GM18499 (cell line): Measurements from ENCODE around the gene FAM98B.

Source experiments
- ATAC-seq: cut with Tn5 transposase; IDR thresholded peaks from one replicate; pipeline ENCODE4 v1.9.1; 2021; ENCODE audit warnings: moderate number of reproducible peaks; ENCODE audit not compliant: insufficient read depth, unreplicated experiment

FAM98B gene

GRCh38 chr15:38504680-38505467 lies 50.9 kb downstream of the FAM98B start:
- no peak for ATAC-seq

DNA sequence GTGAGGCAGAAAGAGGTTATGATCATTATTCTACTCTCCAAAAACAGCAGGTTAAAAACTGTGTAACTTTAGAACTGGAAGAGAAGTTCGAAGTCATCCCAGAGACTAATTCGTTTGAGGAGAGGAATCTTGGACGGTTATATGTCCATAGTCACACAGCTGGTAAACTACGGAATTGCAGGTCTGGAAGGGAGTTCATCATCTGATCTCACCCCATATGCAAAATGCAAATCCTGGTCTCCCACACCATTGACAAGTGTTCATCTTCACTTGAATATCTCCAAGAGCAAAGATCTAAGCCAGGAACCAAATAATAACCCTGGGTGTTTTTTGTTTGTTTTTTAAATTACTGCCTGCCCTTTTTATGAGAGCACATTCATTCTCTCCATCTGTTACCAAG lies 53.1 kb downstream of the FAM98B start:
- no peak for ATAC-seq

DNA sequence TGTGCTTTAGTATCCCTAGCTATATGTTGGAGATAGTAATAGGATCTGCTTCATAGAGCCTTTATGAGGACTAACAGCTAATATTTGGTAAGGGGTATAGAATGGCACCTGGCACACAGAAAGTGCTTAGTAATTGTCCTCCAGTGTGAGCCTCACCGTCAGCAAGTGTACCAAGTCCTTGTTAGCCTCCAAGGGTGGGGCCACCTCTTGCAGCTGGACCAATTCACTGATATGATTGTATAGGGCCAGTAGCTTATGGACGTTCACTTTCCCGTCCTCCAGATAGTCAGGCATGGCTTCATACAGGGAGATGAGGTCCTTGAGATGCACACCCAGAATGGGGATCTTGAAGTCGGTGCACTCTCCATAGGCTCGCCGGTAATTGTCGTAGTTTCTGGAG lies 53.6 kb downstream of the FAM98B start:
- ATAC-seq = no peak

DNA sequence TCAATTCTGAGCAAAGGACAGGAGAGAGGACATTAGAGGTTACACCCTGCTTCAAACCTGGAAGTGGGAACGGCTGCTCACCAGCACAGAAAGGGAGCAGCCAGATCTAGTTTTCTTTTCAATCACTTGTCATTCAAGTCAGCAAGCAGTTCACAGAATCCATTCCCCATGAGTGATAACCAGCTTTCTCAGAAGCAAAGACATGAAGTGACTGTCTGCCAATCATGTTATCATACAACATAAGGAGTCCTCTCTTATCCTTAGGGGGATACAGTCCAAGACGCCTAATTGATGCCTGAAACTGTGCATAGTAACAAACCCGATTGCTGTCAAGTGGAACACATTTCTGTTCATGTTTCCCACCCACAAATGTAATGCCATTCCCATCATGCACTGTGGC lies 54.7 kb downstream of the FAM98B start:
- ATAC-seq = peak; percentile 46

- ATAC-seq = no peak
Observed at GRCh38 chr15:38509152-38509551, 55.2 kb downstream of the FAM98B start.

DNA sequence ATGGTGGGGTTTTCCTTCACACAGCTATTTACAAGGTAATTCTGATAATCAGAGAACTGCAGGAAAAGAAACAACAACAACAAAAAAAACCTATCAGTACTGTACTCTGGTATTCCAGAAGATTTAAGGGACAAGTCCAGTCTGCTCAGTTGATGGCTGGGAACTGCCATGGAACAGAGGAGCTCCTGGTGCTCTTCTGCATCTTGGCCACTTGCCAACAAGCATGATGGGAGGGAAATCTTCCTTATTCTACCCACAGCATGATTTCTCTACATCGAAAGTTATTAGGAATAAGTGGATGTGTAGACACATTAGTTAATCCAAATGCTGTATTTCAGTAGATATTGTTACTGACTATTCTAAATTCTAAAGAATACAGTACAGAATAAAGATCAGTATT lies 59.0 kb downstream of the FAM98B start:
- ATAC-seq = no peak

DNA sequence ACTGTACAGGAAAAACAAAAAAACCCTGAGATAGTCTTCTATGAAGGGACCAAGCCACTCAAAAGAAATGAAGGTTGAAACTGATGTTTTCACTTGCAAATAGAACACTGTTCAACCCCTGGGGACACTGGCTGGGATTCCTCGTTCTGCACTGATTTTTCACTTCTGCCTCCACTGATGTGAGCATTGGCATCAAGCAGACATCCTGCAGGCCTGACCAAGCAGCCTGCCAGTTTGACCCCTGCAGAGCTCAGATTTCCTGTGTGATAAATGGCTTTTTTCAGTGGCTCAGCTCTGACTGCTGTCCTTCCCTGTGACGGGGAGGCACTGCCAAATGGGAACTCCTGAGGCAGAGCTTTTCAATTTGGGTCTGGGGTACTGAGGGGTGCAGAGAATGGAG lies 60.7 kb downstream of the FAM98B start:
- ATAC-seq = peak; percentile 71

DNA sequence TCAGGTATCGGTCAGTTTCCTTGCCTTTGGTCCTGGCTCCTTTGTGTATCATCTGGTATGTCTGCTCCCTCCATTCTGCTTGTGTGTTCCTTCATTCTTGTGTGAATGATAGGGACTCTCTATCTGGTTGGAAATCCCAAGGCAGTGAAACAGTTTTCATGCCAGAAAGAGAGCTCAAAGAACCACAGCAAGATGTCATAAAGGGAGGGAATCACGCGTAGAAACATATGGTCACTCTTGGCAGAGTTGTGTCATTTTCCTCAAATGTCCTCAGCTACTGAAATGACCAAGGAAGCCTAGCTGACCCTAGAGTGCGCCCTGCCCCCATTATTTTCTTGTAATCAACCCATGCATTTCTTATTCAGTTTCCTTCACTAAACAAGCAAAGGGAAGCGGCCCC lies 62.7 kb downstream of the FAM98B start:
- no peak for ATAC-seq

DNA sequence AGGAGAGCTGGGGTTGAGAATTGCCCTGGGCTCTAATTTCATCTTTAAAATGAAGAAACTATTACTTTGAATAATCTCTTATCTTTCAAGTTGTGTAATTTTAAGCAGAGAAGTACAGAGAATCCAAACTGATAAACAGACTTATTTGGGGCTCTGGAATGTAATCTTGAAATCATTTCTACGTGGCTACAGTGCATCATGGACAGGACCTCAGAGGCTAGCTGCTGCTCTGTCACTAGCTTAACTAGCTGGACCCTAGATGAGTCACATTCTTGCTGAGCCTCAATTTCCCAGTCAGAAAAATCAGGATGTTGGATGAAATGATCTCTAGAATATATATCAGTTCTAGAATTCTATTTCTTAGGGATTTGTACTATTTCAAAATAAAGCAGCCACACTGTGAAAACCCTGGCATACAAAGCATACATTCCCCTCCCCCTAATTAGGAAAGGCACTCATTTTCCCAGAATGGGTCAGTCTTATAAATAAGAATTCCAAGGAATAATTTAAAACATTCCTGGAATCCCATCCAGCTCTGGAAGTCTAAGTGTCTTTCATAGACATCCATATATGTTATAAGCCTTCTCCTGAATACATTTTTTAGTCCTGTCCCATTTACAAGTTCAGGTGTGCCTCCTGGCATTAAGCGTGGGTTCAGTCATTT lies 63.5 kb downstream of the FAM98B start:
- no peak for ATAC-seq

DNA sequence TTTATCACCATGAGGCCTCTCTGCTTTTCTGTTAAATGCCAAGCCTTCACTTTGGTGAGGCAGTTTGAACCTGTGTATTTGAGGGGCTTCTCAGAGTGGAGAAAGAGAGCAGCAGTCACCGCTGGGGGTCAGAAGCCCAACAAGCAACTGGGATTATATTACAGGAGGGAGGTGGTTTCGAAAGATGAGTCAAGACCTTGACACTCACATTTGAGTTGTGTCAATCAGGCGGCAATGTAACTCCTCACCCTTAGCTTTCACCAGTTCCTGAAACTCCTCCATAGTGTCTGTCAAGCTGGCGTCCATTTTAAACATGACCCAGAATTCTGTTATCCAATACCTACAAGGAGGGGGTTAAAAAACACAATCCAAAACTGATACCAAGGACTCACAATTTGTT lies 64.2 kb downstream of the FAM98B start:
- ATAC-seq = no peak

DNA sequence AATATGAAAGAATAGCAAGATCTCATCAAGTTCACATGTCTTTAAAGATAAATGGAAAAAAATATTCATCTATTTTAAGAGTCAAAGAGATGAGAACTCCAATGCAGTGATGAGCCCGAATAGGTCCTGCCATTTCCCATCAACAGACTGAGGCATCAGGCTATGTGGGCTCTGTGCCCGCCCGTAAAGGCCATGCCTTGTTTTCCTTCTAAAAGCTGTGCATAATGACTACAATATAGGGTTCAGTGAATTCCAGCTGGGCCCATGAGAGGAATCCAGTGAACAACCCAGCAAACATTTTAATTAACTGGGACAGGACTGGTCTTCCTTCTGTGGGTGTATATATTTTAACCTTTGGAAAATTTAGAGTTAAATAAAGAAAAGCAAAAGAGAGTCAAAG lies 66.1 kb downstream of the FAM98B start:
- no peak for ATAC-seq

DNA sequence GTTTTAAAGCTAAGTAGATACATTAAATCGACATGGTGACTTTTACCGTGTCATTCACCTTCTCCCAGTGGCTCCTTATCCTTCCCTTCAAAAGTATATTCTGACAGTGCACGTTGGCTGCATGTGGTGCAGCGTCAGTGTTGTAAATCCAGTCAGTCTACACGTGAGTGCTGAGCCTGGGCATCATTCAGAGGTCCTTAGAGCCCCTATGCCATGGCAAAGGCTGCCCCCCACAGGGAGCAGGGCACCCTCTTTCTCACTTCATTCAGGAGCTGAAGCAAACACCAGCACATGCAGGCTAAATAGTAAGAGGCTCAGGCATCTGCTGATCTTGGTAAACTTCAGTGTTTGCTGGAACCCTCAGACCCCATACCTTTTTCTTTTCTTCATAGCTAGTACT lies 67.4 kb downstream of the FAM98B start:
- ATAC-seq = no peak

DNA sequence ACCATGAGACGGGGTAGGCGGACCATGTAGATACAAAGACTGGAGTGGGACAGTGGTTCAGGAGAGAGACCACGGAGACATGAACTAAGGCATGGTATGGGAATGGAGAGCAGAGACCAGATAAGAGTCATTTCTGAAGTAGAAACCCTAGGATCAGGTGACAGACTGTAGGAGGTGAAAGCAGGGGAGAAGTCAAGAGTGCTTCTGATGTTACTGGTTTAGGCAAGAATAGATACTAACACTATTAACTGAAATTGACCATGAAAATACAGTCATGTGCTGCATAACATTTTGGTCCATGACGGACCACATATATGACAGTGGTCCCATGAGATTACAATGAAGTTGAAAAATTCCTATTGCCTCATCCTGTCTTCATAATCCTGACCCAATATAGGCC lies 69.0 kb downstream of the FAM98B start:
- no peak for ATAC-seq

GRCh38 chr15:38524156-38524555 lies 70.2 kb downstream of the FAM98B start:
- no peak for ATAC-seq

DNA sequence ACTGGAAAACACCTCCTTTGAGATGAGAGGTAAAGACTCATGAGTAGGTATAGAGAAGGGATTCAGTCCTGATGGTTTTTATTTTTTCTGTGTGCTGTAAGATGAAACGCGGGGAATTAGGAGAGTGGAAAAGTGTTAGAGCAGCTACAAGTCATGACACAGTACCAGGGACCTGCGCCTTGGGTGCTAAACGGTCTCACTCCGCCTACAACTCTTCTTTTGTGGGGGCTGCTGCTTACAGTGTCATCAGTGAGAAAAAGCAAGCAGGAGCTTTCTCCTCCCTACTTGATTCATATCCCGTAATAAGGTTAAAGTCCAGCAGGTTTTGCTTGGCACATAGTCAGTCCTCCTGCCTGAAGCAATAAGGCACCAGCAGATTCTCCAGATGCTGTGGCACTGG lies 71.6 kb downstream of the FAM98B start:
- no peak for ATAC-seq

DNA sequence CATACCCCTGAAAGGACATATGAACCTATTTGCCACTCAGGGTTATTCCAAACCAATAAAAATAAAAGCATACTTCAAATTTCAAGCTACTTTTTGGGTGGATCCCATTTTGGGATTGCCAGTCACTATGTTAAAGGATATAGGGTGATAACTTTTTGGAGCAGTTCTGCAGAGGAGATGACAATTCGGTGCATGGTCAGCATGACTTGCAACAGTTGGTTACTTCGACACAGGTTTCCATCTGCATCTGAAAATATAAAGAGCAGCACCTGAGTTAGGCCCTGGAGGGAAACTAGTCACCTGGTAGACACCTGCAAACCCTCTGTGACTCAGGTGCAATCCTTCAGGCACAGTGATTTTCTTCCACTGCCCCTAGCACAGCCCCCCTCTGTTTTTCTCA lies 72.2 kb downstream of the FAM98B start:
- ATAC-seq = no peak

GRCh38 chr15:38528294-38528693 lies 74.4 kb downstream of the FAM98B start:
- no peak for ATAC-seq

DNA sequence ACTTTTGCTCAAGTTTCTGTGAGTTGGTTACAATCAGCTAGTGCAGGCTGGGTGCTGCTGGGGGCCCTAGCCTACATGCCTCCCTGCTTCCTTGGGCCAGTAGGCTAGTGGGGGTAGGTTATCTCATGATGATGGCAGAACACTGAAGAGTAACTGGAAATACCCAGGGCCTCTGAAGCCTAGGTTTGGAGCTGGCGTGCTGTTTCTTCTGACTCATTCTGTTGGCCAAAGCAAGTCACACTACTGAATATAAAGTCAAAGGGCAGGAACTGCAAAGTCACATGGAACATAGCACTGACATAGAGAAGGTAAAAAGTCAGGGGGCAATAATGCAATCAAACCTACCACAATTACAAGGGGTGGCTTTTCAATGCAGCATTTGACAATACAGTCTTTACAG lies 76.2 kb downstream of the FAM98B start:
- no peak for ATAC-seq

DNA sequence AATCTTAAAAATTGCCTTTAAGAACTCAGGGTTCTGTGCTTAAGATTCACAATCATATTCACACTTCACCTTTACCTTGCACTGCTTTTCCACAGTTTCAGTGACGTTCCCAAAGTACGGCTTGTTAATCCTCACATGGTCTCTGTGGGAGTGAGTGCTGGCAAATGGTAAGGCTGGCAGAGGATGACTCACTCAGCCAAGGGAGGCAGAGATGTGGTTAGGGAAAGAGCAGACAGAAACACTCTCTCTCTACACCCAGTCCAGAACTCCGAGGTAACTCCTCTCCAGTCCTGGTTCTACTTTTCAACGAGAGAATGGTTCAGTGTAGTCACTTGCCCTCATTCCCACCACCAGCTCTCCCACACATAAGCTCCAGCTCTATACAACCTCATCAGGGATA lies 77.6 kb downstream of the FAM98B start:
- ATAC-seq = no peak

DNA sequence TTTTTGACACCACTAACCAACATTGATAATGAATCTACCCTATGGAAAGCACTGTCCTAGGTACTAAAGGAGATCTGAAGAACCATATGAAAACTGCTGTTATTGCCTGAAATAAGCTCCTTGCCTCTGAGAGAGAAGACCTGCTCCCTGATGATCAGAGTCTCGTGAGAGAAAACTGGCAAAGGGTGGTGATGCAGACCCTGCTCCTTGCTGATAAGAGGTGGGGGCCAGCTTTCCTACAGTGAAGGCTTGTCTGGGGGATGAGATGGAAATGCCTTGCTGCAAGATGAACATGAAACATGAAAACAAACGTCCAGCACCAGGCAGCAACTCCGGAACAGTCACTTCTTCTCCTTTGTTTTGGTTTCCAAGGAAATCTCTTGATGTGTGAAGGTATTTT lies 78.8 kb downstream of the FAM98B start:
- ATAC-seq = no peak

- ATAC-seq = no peak
Observed at GRCh38 chr15:38533416-38533915, 79.5 kb downstream of the FAM98B start.

DNA sequence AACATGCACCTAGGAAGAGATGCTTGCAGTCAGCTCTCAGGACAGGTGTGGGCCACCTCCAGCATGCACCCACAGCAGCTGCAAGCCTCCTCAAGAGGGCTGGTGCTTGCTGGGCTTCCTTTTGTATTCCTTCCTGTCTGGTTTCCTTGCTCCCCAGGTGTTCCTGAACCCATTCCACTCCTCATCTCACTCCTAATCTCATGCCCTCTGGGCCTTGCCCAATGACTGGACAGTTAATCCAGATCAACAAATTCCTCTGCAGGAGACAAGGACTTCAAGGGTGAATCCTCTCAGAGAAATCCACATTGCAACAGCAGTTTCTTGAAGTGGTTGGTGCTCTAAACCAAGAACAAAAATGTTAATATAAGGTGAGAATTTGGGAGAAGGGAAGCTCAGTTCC lies 80.0 kb downstream of the FAM98B start:
- ATAC-seq = no peak
